HepG2 (cell line): ENCODE results near the gene NRSN2. TPM values are rescaled to one million over a fixed set of nuclear protein-coding genes. Genes with fewer than 3 reads are reported as not detected.

Experiments used
- ARID3A ChIP-seq: IDR thresholded peaks from 2 replicates; pipeline ENCODE4 v1.6.1; 2012; ENCODE audit warnings: low read depth, low read length, improper control_type of control experiment
- CREB3 ChIP-seq: sonication (generic); formaldehyde crosslinking; IDR thresholded peaks from 2 replicates; pipeline ENCODE4 v1.5.0; 2020; ENCODE audit warnings: missing genetic modification reagents
- HDAC1 ChIP-seq: sonication (generic); formaldehyde crosslinking; IDR thresholded peaks from 2 replicates; pipeline ENCODE4 v1.5.1; 2020; ENCODE audit warnings: mild to moderate bottlenecking, missing genetic modification reagents
- HDAC2 ChIP-seq: sonication (generic); formaldehyde crosslinking; IDR thresholded peaks from 2 replicates; pipeline ENCODE4 v1.4.0; 2020; ENCODE audit warnings: missing genetic modification reagents
- HOXA5 ChIP-seq: sonication (generic); formaldehyde crosslinking; IDR thresholded peaks from 2 replicates; pipeline ENCODE4 v1.4.0; 2020; ENCODE audit warnings: missing genetic modification reagents
- IRF2 ChIP-seq: IDR thresholded peaks from 2 replicates; pipeline ENCODE4 v1.6.1; 2018; ENCODE audit warnings: missing genetic modification reagents, missing compliant biosample characterization
- NAIF1 ChIP-seq: sonication (generic); formaldehyde crosslinking; IDR thresholded peaks from 2 replicates; pipeline ENCODE4 v1.5.0; 2020; ENCODE audit warnings: mild to moderate bottlenecking, missing genetic modification reagents, borderline replicate concordance
- NCOA2 ChIP-seq: sonication (generic); formaldehyde crosslinking; IDR thresholded peaks from 2 replicates; pipeline ENCODE4 v1.8.0; 2022; ENCODE audit warnings: inconsistent platforms
- NFAT5 ChIP-seq: sonication (generic); formaldehyde crosslinking; IDR thresholded peaks from 2 replicates; pipeline ENCODE4 v1.4.0; 2020; ENCODE audit warnings: missing genetic modification reagents
- PHF8 ChIP-seq: sonication (generic); formaldehyde crosslinking; IDR thresholded peaks from 2 replicates; pipeline ENCODE4 v1.5.0; 2020; ENCODE audit warnings: missing genetic modification reagents
- TFDP1 ChIP-seq: IDR thresholded peaks from 2 replicates; pipeline ENCODE4 v1.6.1; 2016; ENCODE audit warnings: missing compliant biosample characterization, missing genetic modification reagents, borderline replicate concordance
- ZNF121 ChIP-seq: sonication (generic); formaldehyde crosslinking; IDR thresholded peaks from 2 replicates; pipeline ENCODE4 v1.5.0; 2020; ENCODE audit warnings: mild to moderate bottlenecking, missing genetic modification reagents
- ZNF264 ChIP-seq: sonication (generic); formaldehyde crosslinking; IDR thresholded peaks from 2 replicates; pipeline ENCODE4 v1.4.0; 2020; ENCODE audit warnings: missing genetic modification reagents
- ZNF331 ChIP-seq: sonication (generic); formaldehyde crosslinking; IDR thresholded peaks from 2 replicates; pipeline ENCODE4 v1.4.0; 2020; ENCODE audit warnings: missing genetic modification reagents
- ZNF44 ChIP-seq: sonication (generic); formaldehyde crosslinking; IDR thresholded peaks from 2 replicates; pipeline ENCODE4 v1.5.1; 2020; ENCODE audit warnings: mild to moderate bottlenecking, missing genetic modification reagents
- ZNF644 ChIP-seq: IDR thresholded peaks from 2 replicates; pipeline ENCODE4 v1.6.1; 2016; ENCODE audit warnings: low read depth
- ZNF710 ChIP-seq: sonication (generic); formaldehyde crosslinking; IDR thresholded peaks from 2 replicates; pipeline ENCODE4 v1.5.0; 2020; ENCODE audit warnings: mild to moderate bottlenecking, missing genetic modification reagents, borderline replicate concordance
- polyA plus RNA-seq, 8 experiments: library from polyadenylated mRNA; depleted of rRNA in 3 of 8; stranded (reverse) in 7 of 8; unstranded in 1 of 8; fragments of >200 nt; fragmentation: Illumina TruSeq in 4 of 8; extraction: Trizol in 4 of 8; gene quantifications; 2 replicates each; pipeline versions ENCODE4 v1.2.1 to v1.2.3, GENCODE V29; 2011 to 2016; ENCODE audit warnings: low read depth in 4 of 8, missing spikeins in 1 of 8, mixed read lengths in 1 of 8; ENCODE audit not compliant: insufficient read depth in 1 of 8
- total RNA-seq, 5 experiments: library from RNA; depleted of rRNA; stranded (reverse); fragments of >200 nt; fragmentation: Illumina TruSeq; extraction: Trizol; gene quantifications; 2 replicates each; pipeline ENCODE4 v1.2.3, GENCODE V29; 2016; ENCODE audit warnings: low read depth in 1 of 5

NRSN2 gene
- total and polyA plus RNA-seq, 2 of the 13 experiments (the other 11 are each of a cell fraction or from before 2014, with no cell fraction given), result 32.3 to 49.4 TPM

GRCh38 chr20:370151-370600 is 23.3 kb downstream of the NRSN2 start (continued):
- TF ChIP-seq ZNF710 (CRISPR knock-in tag) (peak; percentile 98), ZNF44 (CRISPR knock-in tag) (peak; percentile 87; the same call in 1 of the 2 replicates), TFDP1 (CRISPR knock-in tag) (no peak), IRF2 (CRISPR knock-in tag) (peak; percentile 71; the same call in 1 of the 2 replicates), HDAC1 (CRISPR knock-in tag) (peak; percentile 62), ZNF121 (peak; percentile 99), HOXA5 (CRISPR knock-in tag) (peak; percentile 34; the same call in 1 of the 2 replicates), PHF8 (CRISPR knock-in tag) (0 out of 2 replicates have a peak, but pooled peaks have one; percentile 25), HDAC2 (CRISPR knock-in tag) (peak; percentile 87), NFAT5 (CRISPR knock-in tag) (no peak), ARID3A (peak; percentile 89), ZNF644 (CRISPR knock-in tag) (0 out of 2 replicates have a peak, but pooled peaks have one; percentile 32), ZNF264 (CRISPR knock-in tag) (peak; percentile 62; the same call in 1 of the 2 replicates), CREB3 (no peak), NCOA2 (peak; percentile 75), ZNF331 (peak; percentile 44; the same call in 1 of the 2 replicates), NAIF1 (no peak)
